NCI-H774 (cell line): ENCODE data around the gene TMEM269.

ENCODE experiments used
- DNase-seq: peaks from one replicate; lab custom pipeline; 2025; lab: John Stamatoyannopoulos, UW

Gene TMEM269

GRCh38 chr1:42784946-42785693 lies at the start of gene TMEM269:
TMEM269 (plus strand) TSS chr1:42784991; CDS start chr1:42789894, 4,903 bp downstream.
- DNase-seq, result no peak

GRCh38 chr1:42735056-42735455 lies 49.7 kb upstream of the TMEM269 start:
- DNase-seq, result no peak

GRCh38 chr1:42735477-42736105 lies 49.2 kb upstream of the TMEM269 start:
- DNase-seq, result no peak

GRCh38 chr1:42736152-42736551 lies 48.6 kb upstream of the TMEM269 start:
- DNase-seq, result no peak

GRCh38 chr1:42736571-42737200 lies 48.1 kb upstream of the TMEM269 start:
- DNase-seq, result no peak

- DNase-seq, result no peak
Observed at GRCh38 chr1:42737257-42737656, 47.5 kb upstream of the TMEM269 start.

- DNase-seq, result no peak
Observed at GRCh38 chr1:42737986-42738677, 46.7 kb upstream of the TMEM269 start.

- DNase-seq, result no peak
Observed at GRCh38 chr1:42738678-42739226, 46.0 kb upstream of the TMEM269 start.

GRCh38 chr1:42739753-42740700 lies 44.8 kb upstream of the TMEM269 start, which contains the start of gene CLDN19:
CLDN19 (minus strand) TSS chr1:42740236; CDS start chr1:42740063, 173 bp downstream.
- DNase-seq, result no peak

- no peak for DNase-seq
Observed at GRCh38 chr1:42740851-42741580, 43.8 kb upstream of the TMEM269 start.

GRCh38 chr1:42741706-42742105 lies 43.1 kb upstream of the TMEM269 start:
- DNase-seq, result no peak

- DNase-seq, result no peak
Observed at GRCh38 chr1:42742141-42742540, 42.6 kb upstream of the TMEM269 start.

- DNase-seq, result no peak
Observed at GRCh38 chr1:42742617-42743316, 42.0 kb upstream of the TMEM269 start.

GRCh38 chr1:42743317-42744147 lies 41.3 kb upstream of the TMEM269 start:
- no peak for DNase-seq

GRCh38 chr1:42744148-42744413 lies 40.7 kb upstream of the TMEM269 start:
- no peak for DNase-seq

- DNase-seq, result no peak
Observed at GRCh38 chr1:42745851-42746250, 38.9 kb upstream of the TMEM269 start.

- DNase-seq, result no peak
Observed at GRCh38 chr1:42746436-42747105, 38.2 kb upstream of the TMEM269 start.

- peak; percentile 12 for DNase-seq
Observed at GRCh38 chr1:42747125-42747524, 37.7 kb upstream of the TMEM269 start.
